Adrenal gland (tissue), 12 donors: ENCODE results near the gene HNRNPM. TPM values are rescaled to one million over a fixed set of nuclear protein-coding genes. Genes with fewer than 3 reads are reported as not detected.
"Not testable (repeated sequence)": the region's sequence is repeated elsewhere in the genome, so short reads cannot be mapped to it uniquely, and the experiment has no call there.

Source experiments
- DNase-seq, 7 donors: peaks; one replicate each; pipeline ENCODE4 v3.0.0-alpha.2; 2019 to 2020
- H3K27ac ChIP-seq, 5 donors: fragments of 200-600 bp; sonication (generic) in 4 of 5; 1 replicate in 3 of 5; 2 replicates in 2 of 5; pipeline versions ENCODE4 v1.5.1 to v1.8.0; 2016 to 2020; ENCODE audit warnings: mild to moderate bottlenecking in 1 of 5
- H3K27me3 ChIP-seq: fragments of 200-600 bp; 2 replicates; pipeline ENCODE4 v1.8.0; 2021
- H3K36me3 ChIP-seq, 2 donors: fragments of 200-600 bp; replicated peaks in 1 of 2; 1 replicate in 1 of 2; 2 replicates in 1 of 2; pipeline versions ENCODE4 v1.5.1 to v1.8.0; 2018 to 2022
- H3K4me1 ChIP-seq, 2 donors: fragments of 200-600 bp; replicated peaks in 1 of 2; 1 replicate in 1 of 2; 2 replicates in 1 of 2; pipeline versions ENCODE4 v1.5.1 to v1.8.0; 2018 to 2021
- H3K4me3 ChIP-seq, 4 donors: fragments of 200-600 bp; sonication (generic) in 3 of 4; one replicate each; pipeline ENCODE4 v1.5.1; 2016 to 2018
- H3K9me3 ChIP-seq, 3 donors: fragments of 200-600 bp; sonication (generic) in 1 of 3; replicated peaks in 1 of 3; 1 replicate in 2 of 3; 2 replicates in 1 of 3; pipeline versions ENCODE4 v1.5.1 to v1.8.0; 2016 to 2021
- POLR2A ChIP-seq, 2 donors: fragments of 450-650 bp; IDR thresholded peaks; one replicate each; pipeline ENCODE4 v1.6.1; 2017; ENCODE audit warnings: antibody characterized with exemption in 2 of 2, mild to moderate bottlenecking in 2 of 2, moderate library complexity in 1 of 2
- WGBS, 4 donors: extraction: QIAGEN DNeasy Blood & Tissue Kit in 2 of 4; methylation state at CpG; one replicate each; pipeline versions ENCODE4 v1.1.5 to v1.1.7; 2013 to 2017; 5-methylcytosine and 5-hydroxymethylcytosine counted together
- intact Hi-C, 2 donors: fragments of 100-400 bp; cut with DNase I; formaldehyde crosslinking; loops; one replicate each; pipeline versions ENCODE4 v1.14.1 to v1.15.0; 2022 to 2023
- polyA plus RNA-seq, 3 donors: library from polyadenylated mRNA; stranded (reverse); fragments of 200-250 nt in 2 of 3; fragments of 350-450 nt in 1 of 3; fragmentation: Illumina TruSeq in 1 of 3; extraction: RNeasy Lipid Tissue Mini Kit (QIAGEN cat#74804) in 1 of 3; gene quantifications; one replicate each; pipeline ENCODE4 v1.2.3, GENCODE V29; 2013 to 2014
- total RNA-seq, 9 donors: library from RNA; depleted of rRNA in 4 of 9; stranded (reverse); fragments of >200 nt in 4 of 9; fragments of 120-200 nt in 1 of 9; fragmentation: NEBNext Ultra II Directional in 1 of 9; extraction: Animal tissue kit (Norgen Biotek cat#: 25700) in 1 of 9; gene quantifications; one replicate each; pipeline versions ENCODE4 v1.1.0 to v1.2.4, GENCODE V29; 2013 to 2023
- TF ChIP-seq, protein P1 (sequence below), 6 experiments: fragments of 450-650 bp in 4 of 6; fragments of 200-600 bp in 2 of 6; sonication (generic) in 1 of 6; IDR thresholded peaks; 1 replicate in 5 of 6; 2 replicates in 1 of 6; pipeline versions ENCODE4 v1.5.1 to v1.8.0; 2016 to 2021; ENCODE audit warnings: antibody characterized with exemption in 6 of 6, mild to moderate bottlenecking in 2 of 6, moderate library complexity in 1 of 6
- donor health status: healthy with polysubstance abuse.
- donor health status: Bipolar disorder and iron deficiency.
- donor health status: DM: yes; HTN: yes; CAD: no.
- donor health status: DM: no; HTN: no; CAD: no.
- donor health status: DM: no; HTN: no; CAD: no.
- donor health status: DM: yes; HTN: yes; CAD: no.

The HNRNPM gene
- total and polyA plus RNA-seq, 12 donors = 51.7 to 262 (median 77.4) TPM

GRCh38 chr19:8416796-8417195, 28.0 kb upstream of the HNRNPM start:
- no peaks in the 10 kb centered on the region for H3K27me3 ChIP-seq
- H3K36me3 ChIP-seq = peaks cover 0 to 1% of the 10 kb centered on the region in 2 donors
- no peak overlapping the region for H3K27ac ChIP-seq
- no peak for DNase-seq
- intact Hi-C loops = loop anchor here in 1 of 2 donors (10.0 kb wide), 1 partner anchor 168 kb away; no protein-coding TSS in a partner anchor
- TF ChIP-seq, protein P1, sequence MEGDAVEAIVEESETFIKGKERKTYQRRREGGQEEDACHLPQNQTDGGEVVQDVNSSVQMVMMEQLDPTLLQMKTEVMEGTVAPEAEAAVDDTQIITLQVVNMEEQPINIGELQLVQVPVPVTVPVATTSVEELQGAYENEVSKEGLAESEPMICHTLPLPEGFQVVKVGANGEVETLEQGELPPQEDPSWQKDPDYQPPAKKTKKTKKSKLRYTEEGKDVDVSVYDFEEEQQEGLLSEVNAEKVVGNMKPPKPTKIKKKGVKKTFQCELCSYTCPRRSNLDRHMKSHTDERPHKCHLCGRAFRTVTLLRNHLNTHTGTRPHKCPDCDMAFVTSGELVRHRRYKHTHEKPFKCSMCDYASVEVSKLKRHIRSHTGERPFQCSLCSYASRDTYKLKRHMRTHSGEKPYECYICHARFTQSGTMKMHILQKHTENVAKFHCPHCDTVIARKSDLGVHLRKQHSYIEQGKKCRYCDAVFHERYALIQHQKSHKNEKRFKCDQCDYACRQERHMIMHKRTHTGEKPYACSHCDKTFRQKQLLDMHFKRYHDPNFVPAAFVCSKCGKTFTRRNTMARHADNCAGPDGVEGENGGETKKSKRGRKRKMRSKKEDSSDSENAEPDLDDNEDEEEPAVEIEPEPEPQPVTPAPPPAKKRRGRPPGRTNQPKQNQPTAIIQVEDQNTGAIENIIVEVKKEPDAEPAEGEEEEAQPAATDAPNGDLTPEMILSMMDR (IDR thresholded peaks at IDR 0.05) = no peak
- TF ChIP-seq POLR2A (IDR thresholded peaks at IDR 0.05) = no peak
- H3K4me1 ChIP-seq = peaks cover 3 to 36% of the 10 kb centered on the region in 2 donors
- no peak overlapping the region for H3K4me3 ChIP-seq
- WGBS, 4 donors = 71 to 90% (median 83%) methylated on average over 1 to 4 of the region's 4 CpGs
- H3K9me3 ChIP-seq = no peaks in the 10 kb centered on the region

DNA sequence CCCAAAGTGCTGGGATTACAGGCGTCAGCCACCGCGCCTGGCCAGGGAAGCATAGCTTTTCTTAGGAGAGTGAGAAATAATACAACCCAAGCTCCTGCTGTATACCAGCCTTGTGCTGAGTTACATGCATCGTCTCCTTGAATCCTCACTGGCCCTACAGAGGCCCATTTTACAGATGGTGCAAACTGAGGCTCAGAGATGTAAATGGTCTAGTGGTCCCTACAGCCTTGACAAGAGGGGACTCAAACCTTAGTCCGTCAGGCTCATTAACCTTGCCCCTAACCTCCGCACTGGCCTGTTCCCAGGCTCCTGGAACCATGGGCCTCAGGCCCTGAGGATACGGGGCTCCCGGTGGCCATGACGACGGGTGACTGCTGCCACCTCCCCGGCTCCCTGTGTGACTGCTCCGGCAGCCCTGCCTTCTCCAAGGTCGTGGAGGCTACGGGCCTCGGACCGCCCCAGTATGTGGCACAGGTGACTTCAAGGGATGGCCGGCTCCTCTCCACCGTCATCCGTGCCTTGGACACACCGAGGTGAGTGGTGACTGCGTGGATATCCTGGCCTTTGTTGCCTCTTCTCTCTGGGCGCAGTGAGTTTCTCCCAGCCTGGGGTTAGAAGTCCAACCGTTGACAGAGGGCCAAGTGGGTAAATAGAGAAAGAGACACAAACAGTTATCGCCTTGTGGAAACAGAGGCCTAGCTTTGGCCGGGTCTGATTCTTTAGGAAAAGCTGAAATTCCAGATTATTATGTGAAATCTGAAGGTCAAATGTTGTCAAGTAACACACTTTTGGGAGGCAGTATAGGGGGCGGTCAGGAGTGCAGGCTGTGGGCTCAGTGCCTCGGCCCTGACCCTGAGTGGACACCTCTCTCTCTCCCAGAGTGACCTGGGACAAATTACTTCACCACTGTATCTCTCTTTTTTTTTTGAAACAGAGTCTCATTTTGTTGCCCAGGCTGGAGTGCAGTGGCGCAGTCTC, 23.0 kb upstream of the HNRNPM start:
- H3K27ac ChIP-seq = peak overlapping the region in 2 of 5 donors; percentile 16 to 56

DNA sequence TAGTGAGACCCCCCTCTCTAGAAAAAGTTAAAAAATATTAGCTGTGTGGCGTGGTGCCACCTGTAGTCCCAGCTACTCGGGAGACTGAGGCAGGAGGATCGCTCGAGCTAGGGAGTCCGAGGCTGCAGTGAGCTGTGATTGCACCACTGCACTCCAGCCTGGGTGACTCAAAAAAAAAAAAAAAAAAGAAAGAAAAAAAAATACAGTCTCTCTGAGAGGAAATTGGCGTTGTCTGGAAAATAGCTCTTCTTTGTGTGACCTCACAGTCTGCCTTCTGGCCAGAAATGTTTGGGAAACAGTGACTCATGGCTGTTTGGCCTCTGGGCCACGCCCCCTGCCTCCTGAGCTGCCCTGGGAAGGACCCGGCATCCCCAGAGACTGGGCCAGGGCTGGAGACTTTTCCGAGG, 21.0 kb upstream of the HNRNPM start:
- H3K9me3 ChIP-seq = no peaks in the 10 kb centered on the region
- no peak overlapping the region for H3K4me3 ChIP-seq
- peak; percentile 95 to 99 (median 98) for DNase-seq
- H3K27ac ChIP-seq = peak overlapping the region; percentile 69 to 93 (median 90)
- intact Hi-C loops = no loop called here
- no peaks in the 10 kb centered on the region for H3K27me3 ChIP-seq
- TF ChIP-seq POLR2A (IDR thresholded peaks at IDR 0.05) = no peak
- TF ChIP-seq, protein P1 (IDR thresholded peaks at IDR 0.05) = no peak
- peaks cover 0 to 14% of the 10 kb centered on the region in 2 donors for H3K36me3 ChIP-seq
- WGBS, 4 donors = 14 to 22% (median 17%) methylated on average over 9 of the region's 9 CpGs
- peaks cover 8 to 32% of the 10 kb centered on the region in 2 donors for H3K4me1 ChIP-seq

More for the DNA sequence above, 23.0 kb upstream of the HNRNPM start:
- Histone ChIP-seq H3K4me3 (no peak overlapping the region), H3K9me3 (no peaks in the 10 kb centered on the region), H3K27me3 (no peaks in the 10 kb centered on the region), H3K36me3 (peaks cover 0 to 11% of the 10 kb centered on the region in 2 donors), H3K4me1 (peaks cover 8 to 39% of the 10 kb centered on the region in 2 donors)
- intact Hi-C loops = no loop called here
- TF ChIP-seq, protein P1 (IDR thresholded peaks at IDR 0.05) = no peak
- TF ChIP-seq POLR2A (IDR thresholded peaks at IDR 0.05) = no peak
- WGBS, 4 donors = 80 to 88% (median 82%) methylated on average over 15 to 28 of the region's 28 CpGs
- peak in 1 of 7 donors; percentile 43 for DNase-seq

GRCh38 chr19:8425331-8425730, 19.4 kb upstream of the HNRNPM start:
- H3K4me1 ChIP-seq = peaks cover 8 to 32% of the 10 kb centered on the region in 2 donors
- TF ChIP-seq POLR2A (IDR thresholded peaks at IDR 0.05) = peak in 1 of 2 donors; percentile 33
- peaks cover 0 to 14% of the 10 kb centered on the region in 2 donors for H3K36me3 ChIP-seq
- H3K27ac ChIP-seq = peak overlapping the region; percentile 49 to 92 (median 70)
- H3K9me3 ChIP-seq, intact Hi-C loops, H3K27me3 ChIP-seq, H3K4me3 ChIP-seq: not testable (repeated sequence)
- WGBS, 4 donors = 47 to 77% (median 54%) methylated on average over 6 of the region's 6 CpGs
- peak in 6 of 7 donors; percentile 77 to 91 (median 82) for DNase-seq
